ENCODE data around the gene NOTCH2NLA. TPM values are rescaled to one million over a fixed set of nuclear protein-coding genes. Genes with fewer than 3 reads are reported as not detected.
"Not testable (repeated sequence)": the region's sequence is repeated elsewhere in the genome, so short reads cannot be mapped to it uniquely, and the experiment has no call there.

The NOTCH2NLA gene
- total RNA-seq, 3 donors from 2014 or later (not counting 1 experiment from before 2014, with no cell fraction given): 36.4 to 59.0 (median 41.0) TPM

DNA sequence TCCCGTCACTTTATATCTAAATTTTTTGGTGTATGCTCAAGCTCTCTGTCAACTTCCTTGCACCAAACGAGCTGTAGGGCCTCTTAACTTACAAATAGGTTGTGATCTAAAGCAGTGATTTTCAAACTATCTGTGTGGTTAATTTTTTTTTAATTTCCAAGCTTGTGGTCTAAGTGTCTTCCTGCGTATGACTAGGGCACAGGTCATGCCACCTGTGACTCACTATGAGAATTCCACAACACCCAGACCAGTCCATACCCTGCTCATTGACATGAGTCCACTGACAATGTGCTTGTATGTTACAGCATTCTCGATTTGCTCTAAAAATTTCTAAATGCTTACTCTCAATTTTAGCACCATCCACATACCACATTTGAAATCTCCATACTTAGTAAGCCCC is 19.8 kb upstream of the NOTCH2NLA start:
- H3K9me3 ChIP-seq (ENCODE audit: control insufficient read depth, insufficient read depth, low read length); H3K27me3 ChIP-seq (ENCODE audit: control insufficient read depth, insufficient read depth, low read length); intact Hi-C loops (cut with micrococcal nuclease); H3K9me3 Mint-ChIP-seq; H3K27ac Mint-ChIP-seq; H3K4me3 ChIP-seq (ENCODE audit: low read length); DNase-seq; H3K36me3 Mint-ChIP-seq; H3K4me3 Mint-ChIP-seq; H3K27me3 Mint-ChIP-seq (ENCODE audit: low read depth in 2 of 2); H3K4me1 ChIP-seq (ENCODE audit: control insufficient read depth, insufficient read depth, low read length); H3K27ac ChIP-seq (ENCODE audit: low read length); H3K4me1 Mint-ChIP-seq; H3K36me3 ChIP-seq (ENCODE audit: control insufficient read depth, insufficient read depth, low read length): not testable (repeated sequence)
- peak in 2 of 3 donors; percentile 45 to 49 for ATAC-seq
- no CpG with 5 or more reads among the region's 4 CpGs for WGBS (ENCODE audit: insufficient coverage)

DNA sequence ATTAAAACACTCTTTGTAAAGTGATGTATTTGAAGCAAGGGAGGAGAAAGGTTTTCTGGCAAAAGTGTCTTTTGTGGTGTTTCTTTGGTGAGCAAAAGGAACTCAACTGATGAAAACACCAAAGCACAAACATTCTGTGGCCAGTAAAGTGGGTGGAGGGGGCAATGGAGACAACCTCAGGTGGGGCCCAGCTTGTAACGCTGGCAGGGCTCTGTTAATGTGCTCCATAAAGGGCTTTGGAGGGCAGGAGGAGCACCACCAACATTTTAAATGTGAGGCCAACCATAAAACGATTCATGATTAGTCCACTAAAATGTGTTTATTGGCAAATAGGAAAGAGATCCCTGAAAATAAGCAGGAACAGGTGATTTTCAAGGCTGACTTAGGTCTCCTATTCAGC is 7.8 kb upstream of the NOTCH2NLA start:
- DNase-seq; H3K4me3 Mint-ChIP-seq; H3K27ac ChIP-seq (ENCODE audit: low read length); H3K36me3 Mint-ChIP-seq; H3K9me3 ChIP-seq (ENCODE audit: control insufficient read depth, insufficient read depth, low read length); intact Hi-C loops (cut with micrococcal nuclease); H3K4me1 Mint-ChIP-seq; ATAC-seq; H3K27me3 Mint-ChIP-seq (ENCODE audit: low read depth in 2 of 2); H3K9me3 Mint-ChIP-seq; H3K4me1 ChIP-seq (ENCODE audit: control insufficient read depth, insufficient read depth, low read length); H3K27ac Mint-ChIP-seq; H3K36me3 ChIP-seq (ENCODE audit: control insufficient read depth, insufficient read depth, low read length); H3K4me3 ChIP-seq (ENCODE audit: low read length); H3K27me3 ChIP-seq (ENCODE audit: control insufficient read depth, insufficient read depth, low read length): not testable (repeated sequence)
- WGBS (ENCODE audit: insufficient coverage): no CpG with 5 or more reads among the region's 2 CpGs

DNA sequence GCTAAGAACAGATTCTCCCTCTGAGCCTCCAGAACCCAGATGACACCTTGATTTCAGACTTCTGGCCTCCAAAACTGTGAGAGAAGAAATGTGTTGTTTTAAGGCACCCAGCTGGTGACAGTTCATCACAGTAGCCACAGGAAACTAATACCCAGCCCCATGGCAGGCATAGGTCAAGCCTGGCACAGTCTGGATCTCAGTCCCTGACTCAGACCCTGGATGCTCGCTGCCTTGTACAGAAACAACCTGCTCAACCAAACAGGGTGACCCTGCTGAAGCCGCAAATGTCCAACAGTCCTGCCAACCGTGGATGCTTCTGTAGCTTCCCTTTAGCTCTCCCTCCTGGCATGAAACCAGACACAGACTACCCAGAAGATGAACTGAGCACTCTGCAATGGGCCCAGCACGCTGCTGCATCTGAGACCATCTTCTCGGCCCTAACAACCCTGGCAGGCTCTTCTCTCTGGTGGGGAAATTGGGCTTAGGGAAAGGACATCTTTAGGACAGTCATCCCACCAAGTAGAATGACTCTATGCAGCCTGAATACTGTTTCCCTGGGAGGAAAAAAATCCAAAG is 7.3 kb upstream of the NOTCH2NLA start:
- H3K9me3 ChIP-seq (ENCODE audit: control insufficient read depth, insufficient read depth, low read length); H3K27ac ChIP-seq (ENCODE audit: low read length); H3K4me1 Mint-ChIP-seq; H3K27me3 Mint-ChIP-seq (ENCODE audit: low read depth in 2 of 2); H3K27me3 ChIP-seq (ENCODE audit: control insufficient read depth, insufficient read depth, low read length); intact Hi-C loops (cut with micrococcal nuclease); ATAC-seq; H3K27ac Mint-ChIP-seq; H3K4me3 ChIP-seq (ENCODE audit: low read length); H3K36me3 Mint-ChIP-seq; H3K9me3 Mint-ChIP-seq; H3K36me3 ChIP-seq (ENCODE audit: control insufficient read depth, insufficient read depth, low read length); DNase-seq; H3K4me1 ChIP-seq (ENCODE audit: control insufficient read depth, insufficient read depth, low read length); H3K4me3 Mint-ChIP-seq: not testable (repeated sequence)
- no CpG with 5 or more reads among the region's 5 CpGs for WGBS (ENCODE audit: insufficient coverage)

- H3K9me3 Mint-ChIP-seq; intact Hi-C loops (cut with micrococcal nuclease); H3K36me3 Mint-ChIP-seq; H3K27ac ChIP-seq (ENCODE audit: low read length); H3K36me3 ChIP-seq (ENCODE audit: control insufficient read depth, insufficient read depth, low read length); H3K27ac Mint-ChIP-seq; H3K27me3 Mint-ChIP-seq (ENCODE audit: low read depth in 2 of 2); H3K4me1 Mint-ChIP-seq; H3K4me1 ChIP-seq (ENCODE audit: control insufficient read depth, insufficient read depth, low read length); H3K27me3 ChIP-seq (ENCODE audit: control insufficient read depth, insufficient read depth, low read length); H3K9me3 ChIP-seq (ENCODE audit: control insufficient read depth, insufficient read depth, low read length): not testable (repeated sequence)
- 0% methylated on average over 9 of the region's 53 CpGs for WGBS (ENCODE audit: insufficient coverage)
- H3K4me3 Mint-ChIP-seq: peak overlapping the region; percentile 64
- peak; percentile 48 to 79 (median 68) for ATAC-seq
- peak overlapping the region; percentile 40 for H3K4me3 ChIP-seq (ENCODE audit: low read length)
- peak in 1 of 2 donors; percentile 13 for DNase-seq
These were observed 608 bp downstream of the NOTCH2NLA start for GRCh38 chr1:146228144-146228682.

GRCh38 chr1:146174531-146174930 is 54.3 kb downstream of the NOTCH2NLA start:
- H3K4me3 Mint-ChIP-seq; H3K36me3 ChIP-seq (ENCODE audit: control insufficient read depth, insufficient read depth, low read length); H3K4me3 ChIP-seq (ENCODE audit: low read length); intact Hi-C loops (cut with micrococcal nuclease); ATAC-seq; DNase-seq; H3K4me1 Mint-ChIP-seq; H3K36me3 Mint-ChIP-seq; H3K27ac ChIP-seq (ENCODE audit: low read length); H3K9me3 Mint-ChIP-seq; H3K9me3 ChIP-seq (ENCODE audit: control insufficient read depth, insufficient read depth, low read length); H3K27me3 Mint-ChIP-seq (ENCODE audit: low read depth in 2 of 2); H3K4me1 ChIP-seq (ENCODE audit: control insufficient read depth, insufficient read depth, low read length); H3K27ac Mint-ChIP-seq; H3K27me3 ChIP-seq (ENCODE audit: control insufficient read depth, insufficient read depth, low read length): not testable (repeated sequence)
- WGBS (ENCODE audit: insufficient coverage): no CpG with 5 or more reads among the region's 5 CpGs

GRCh38 chr1:146167740-146168139 is 61.1 kb downstream of the NOTCH2NLA start:
- no CpG with 5 or more reads among the region's 1 CpG for WGBS (ENCODE audit: insufficient coverage)
- H3K27ac Mint-ChIP-seq; H3K9me3 Mint-ChIP-seq; H3K27ac ChIP-seq (ENCODE audit: low read length); H3K27me3 ChIP-seq (ENCODE audit: control insufficient read depth, insufficient read depth, low read length); H3K4me3 ChIP-seq (ENCODE audit: low read length); DNase-seq; H3K4me1 ChIP-seq (ENCODE audit: control insufficient read depth, insufficient read depth, low read length); ATAC-seq; H3K9me3 ChIP-seq (ENCODE audit: control insufficient read depth, insufficient read depth, low read length); H3K4me3 Mint-ChIP-seq; intact Hi-C loops (cut with micrococcal nuclease); H3K4me1 Mint-ChIP-seq; H3K36me3 ChIP-seq (ENCODE audit: control insufficient read depth, insufficient read depth, low read length); H3K27me3 Mint-ChIP-seq (ENCODE audit: low read depth in 2 of 2); H3K36me3 Mint-ChIP-seq: not testable (repeated sequence)

- H3K4me3 Mint-ChIP-seq; H3K4me1 ChIP-seq (ENCODE audit: control insufficient read depth, insufficient read depth, low read length); ATAC-seq; intact Hi-C loops (cut with micrococcal nuclease); H3K27me3 ChIP-seq (ENCODE audit: control insufficient read depth, insufficient read depth, low read length); H3K4me1 Mint-ChIP-seq; H3K27ac ChIP-seq (ENCODE audit: low read length); H3K4me3 ChIP-seq (ENCODE audit: low read length); DNase-seq; H3K27ac Mint-ChIP-seq; H3K9me3 ChIP-seq (ENCODE audit: control insufficient read depth, insufficient read depth, low read length); H3K36me3 ChIP-seq (ENCODE audit: control insufficient read depth, insufficient read depth, low read length); H3K9me3 Mint-ChIP-seq; H3K27me3 Mint-ChIP-seq (ENCODE audit: low read depth in 2 of 2); H3K36me3 Mint-ChIP-seq: not testable (repeated sequence)
- no CpG with 5 or more reads among the region's 1 CpG for WGBS (ENCODE audit: insufficient coverage)
These were observed 61.5 kb downstream of the NOTCH2NLA start for GRCh38 chr1:146167273-146167672.

DNA sequence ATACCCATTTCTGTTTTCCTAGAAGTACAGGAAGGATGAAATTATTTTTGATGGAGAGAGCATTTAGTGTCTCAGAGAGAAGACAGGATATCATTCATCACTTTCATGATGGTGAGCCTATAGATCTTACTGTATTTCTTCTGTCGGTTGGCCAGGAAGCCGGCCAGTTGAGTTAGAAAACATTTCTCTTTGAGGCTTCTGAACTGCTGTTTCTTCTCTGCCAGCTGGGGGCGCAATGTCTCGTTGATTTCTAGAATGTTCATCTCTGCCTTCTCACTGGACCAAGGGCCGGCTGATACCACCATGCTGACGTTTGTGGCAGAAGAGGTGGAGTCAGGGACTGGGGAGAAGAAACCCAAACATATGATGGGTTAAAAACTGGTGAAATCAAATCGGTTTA is 84.4 kb downstream of the NOTCH2NLA start, which contains the start of gene NBPF10:
Gene NBPF10 (minus strand): TSS at position 340 of the 400 bp plus-strand sequence. CDS start 35 bp downstream, at position 305.
- H3K36me3 ChIP-seq (ENCODE audit: control insufficient read depth, insufficient read depth, low read length); DNase-seq; H3K4me3 ChIP-seq (ENCODE audit: low read length); H3K27me3 Mint-ChIP-seq (ENCODE audit: low read depth in 2 of 2); H3K9me3 ChIP-seq (ENCODE audit: control insufficient read depth, insufficient read depth, low read length); H3K9me3 Mint-ChIP-seq; H3K4me1 Mint-ChIP-seq; H3K27me3 ChIP-seq (ENCODE audit: control insufficient read depth, insufficient read depth, low read length); intact Hi-C loops (cut with micrococcal nuclease); H3K4me3 Mint-ChIP-seq; H3K27ac ChIP-seq (ENCODE audit: low read length); ATAC-seq; H3K4me1 ChIP-seq (ENCODE audit: control insufficient read depth, insufficient read depth, low read length); H3K27ac Mint-ChIP-seq; H3K36me3 Mint-ChIP-seq: not testable (repeated sequence)
- WGBS (ENCODE audit: insufficient coverage): no CpG with 5 or more reads among the region's 7 CpGs

Measured in natural killer cell (primary cell).